ENCODE data around the gene CFAP20DC.

DNA sequence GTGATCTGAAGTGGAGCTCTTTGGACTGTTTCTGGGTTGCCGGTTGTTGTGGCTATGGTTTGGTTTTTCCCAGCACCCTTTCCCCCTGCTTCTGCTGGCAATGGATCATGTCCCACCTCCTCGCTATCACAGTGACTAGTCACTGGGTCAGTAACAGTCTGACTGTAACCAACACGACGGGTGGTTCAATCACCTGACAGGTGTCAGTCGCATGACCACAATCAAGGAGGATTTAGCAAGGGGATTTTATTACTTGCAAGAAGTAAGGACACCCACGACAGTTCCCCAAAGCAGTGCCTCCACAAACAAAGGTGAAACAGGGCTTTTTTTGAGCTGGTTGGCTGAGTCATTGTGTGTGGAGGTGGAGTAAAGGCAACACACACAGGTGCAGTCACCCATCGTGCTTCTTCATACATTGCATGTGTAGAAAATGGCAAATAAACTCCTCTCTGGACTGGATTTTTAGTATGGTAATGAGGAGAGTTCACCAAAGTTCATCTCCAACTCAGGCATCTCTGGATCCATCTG, 324.4 kb downstream of the CFAP20DC start:
- TF ChIP-seq, protein P1, sequence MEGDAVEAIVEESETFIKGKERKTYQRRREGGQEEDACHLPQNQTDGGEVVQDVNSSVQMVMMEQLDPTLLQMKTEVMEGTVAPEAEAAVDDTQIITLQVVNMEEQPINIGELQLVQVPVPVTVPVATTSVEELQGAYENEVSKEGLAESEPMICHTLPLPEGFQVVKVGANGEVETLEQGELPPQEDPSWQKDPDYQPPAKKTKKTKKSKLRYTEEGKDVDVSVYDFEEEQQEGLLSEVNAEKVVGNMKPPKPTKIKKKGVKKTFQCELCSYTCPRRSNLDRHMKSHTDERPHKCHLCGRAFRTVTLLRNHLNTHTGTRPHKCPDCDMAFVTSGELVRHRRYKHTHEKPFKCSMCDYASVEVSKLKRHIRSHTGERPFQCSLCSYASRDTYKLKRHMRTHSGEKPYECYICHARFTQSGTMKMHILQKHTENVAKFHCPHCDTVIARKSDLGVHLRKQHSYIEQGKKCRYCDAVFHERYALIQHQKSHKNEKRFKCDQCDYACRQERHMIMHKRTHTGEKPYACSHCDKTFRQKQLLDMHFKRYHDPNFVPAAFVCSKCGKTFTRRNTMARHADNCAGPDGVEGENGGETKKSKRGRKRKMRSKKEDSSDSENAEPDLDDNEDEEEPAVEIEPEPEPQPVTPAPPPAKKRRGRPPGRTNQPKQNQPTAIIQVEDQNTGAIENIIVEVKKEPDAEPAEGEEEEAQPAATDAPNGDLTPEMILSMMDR (IDR thresholded peaks at IDR 0.05; ENCODE audit: control extremely low read depth in 1 of 3, insufficient read depth in 1 of 3, low read depth in 1 of 3, low read length in 3 of 3), result no peak
- TF ChIP-seq CEBPB (IDR thresholded peaks at IDR 0.05; ENCODE audit: low read depth, low read length) (no peak), JUND (IDR thresholded peaks at IDR 0.05; ENCODE audit: low read length) (no peak), POLR2A (IDR thresholded peaks at IDR 0.05; ENCODE audit: control extremely low read depth in 1 of 2, low read depth in 2 of 2, low read length in 2 of 2) (no peak), MAFK (IDR thresholded peaks at IDR 0.05; ENCODE audit: low read depth, low read length) (no peak), RBBP5 (IDR thresholded peaks at IDR 0.05; ENCODE audit: borderline replicate concordance, low read depth, low read length) (no peak), GABPA (IDR thresholded peaks at IDR 0.05; ENCODE audit: borderline replicate concordance, insufficient read depth, low read length) (no peak), EP300 (IDR thresholded peaks at IDR 0.05; ENCODE audit: borderline replicate concordance in 1 of 2, low read depth in 2 of 2, low read length in 2 of 2) (no peak), POLR2AphosphoS5 (IDR thresholded peaks at IDR 0.05; ENCODE audit: low read depth, low read length) (no peak), NANOG (IDR thresholded peaks at IDR 0.05; ENCODE audit: insufficient read depth, low read depth, low read length, poor library complexity, severe bottlenecking) (no peak), EGR1 (IDR thresholded peaks at IDR 0.05; ENCODE audit: borderline replicate concordance, low read depth, low read length) (no peak), TBP (IDR thresholded peaks at IDR 0.05; ENCODE audit: low read depth, low read length) (no peak)
- TF ChIP-seq, protein P2, sequence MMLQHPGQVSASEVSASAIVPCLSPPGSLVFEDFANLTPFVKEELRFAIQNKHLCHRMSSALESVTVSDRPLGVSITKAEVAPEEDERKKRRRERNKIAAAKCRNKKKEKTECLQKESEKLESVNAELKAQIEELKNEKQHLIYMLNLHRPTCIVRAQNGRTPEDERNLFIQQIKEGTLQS (IDR thresholded peaks at IDR 0.05; ENCODE audit: insufficient read depth, low read depth, low read length), result no peak

All from H1 (cell line).